A673 (cell line): Measurements from ENCODE around the gene PLCXD3.

ENCODE experiments used
- CTCF ChIP-seq: fragments of 300-800, 200-600 bp; sonication (generic); conservative IDR thresholded peaks from 2 replicates; pipeline ENCODE4 v1.5.1; 2017; ENCODE audit warnings: low read depth, mild to moderate bottlenecking, antibody characterized with exemption, low read length, moderate library complexity, mixed read lengths
- EZH2 ChIP-seq: fragments of 200-600 bp; sonication (generic); IDR thresholded peaks from 2 replicates; pipeline ENCODE4 v1.6.1; 2017; ENCODE audit warnings: borderline replicate concordance, low read depth, mild to moderate bottlenecking, mixed read lengths, antibody characterized with exemption, low read length; ENCODE audit not compliant: poor library complexity, severe bottlenecking

DNA sequence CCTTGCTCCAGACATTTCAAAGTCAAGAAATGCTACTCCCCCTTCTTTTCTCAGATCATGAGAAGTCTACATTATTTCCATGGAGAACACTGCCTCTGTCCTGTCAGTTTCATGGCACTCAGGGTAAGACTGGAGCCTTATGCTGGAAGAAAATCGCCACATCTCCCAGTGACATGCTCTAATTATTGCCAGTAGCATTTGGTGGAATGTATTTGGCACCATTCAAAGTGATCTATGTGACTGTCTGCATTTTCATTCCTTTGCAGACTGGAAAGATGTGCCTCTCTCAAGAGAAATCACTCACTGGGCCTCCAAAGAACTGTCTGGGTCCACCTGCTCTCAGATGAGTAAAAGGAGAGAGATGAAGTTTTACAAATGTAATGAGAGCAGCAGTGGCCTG, 840 bp upstream of the PLCXD3 start:
- no peak for TF ChIP-seq CTCF
- TF ChIP-seq EZH2 = no peak
